PC-9 (cell line): ENCODE data around the gene NTNG1. TPM values are rescaled to one million over a fixed set of nuclear protein-coding genes. Genes with fewer than 3 reads are reported as not detected.

Experiments used
- BruUV-seq: library from RNA; stranded (reverse); fragments of 400-500 nt; replicated peaks from 2 replicates; lab custom pipeline; 2021; lab: Mats Ljungman, UMichigan
- CTCF ChIA-PET: fragments of 300-600 bp; sonication (Branson Sonifier 250); formaldehyde crosslinking; loops from one replicate; lab custom pipeline; 2022; ENCODE audit warnings: antibody characterized with exemption; lab: Charles Lee
- POLR2A ChIA-PET: fragments of 300-600 bp; sonication (Branson Sonifier 250); formaldehyde crosslinking; loops from one replicate; lab custom pipeline; 2022; ENCODE audit warnings: antibody characterized with exemption; ENCODE audit not compliant: unreplicated experiment; lab: Charles Lee
- DNase-seq, 2 experiments: peaks; one replicate each; pipeline versions ENCODE4 v3.0.0 to v3.0.0-alpha.2; 2015 to 2022; ENCODE audit warnings: mixed read lengths in 1 of 2
- H2AFZ ChIP-seq: fragments of 200-600 bp; sonication (generic); 2 replicates; pipeline ENCODE4 v1.8.1; 2017; ENCODE audit warnings: antibody characterized with exemption
- H3F3A ChIP-seq: fragments of 200-600 bp; sonication (generic); 2 replicates; pipeline ENCODE4 v1.8.1; 2017; ENCODE audit warnings: antibody characterized with exemption, mild to moderate bottlenecking, low read depth; ENCODE audit not compliant: insufficient read depth
- H3K27ac ChIP-seq: fragments of 200-600 bp; sonication (generic); 2 replicates; pipeline ENCODE4 v1.6.1; 2016; ENCODE audit warnings: mixed run types
- H3K27me3 ChIP-seq: fragments of 200-600 bp; sonication (generic); 2 replicates; pipeline ENCODE4 v1.6.1; 2016; ENCODE audit warnings: low read depth, mixed run types; ENCODE audit not compliant: insufficient read depth
- H3K36me3 ChIP-seq: fragments of 200-600 bp; sonication (generic); 2 replicates; pipeline ENCODE4 v1.6.1; 2016; ENCODE audit warnings: low read depth, mixed run types
- H3K4me1 ChIP-seq: fragments of 200-600 bp; sonication (generic); replicated peaks from 2 replicates; pipeline ENCODE4 v1.6.1; 2016; ENCODE audit warnings: mixed run types; ENCODE audit not compliant: insufficient read depth
- H3K4me2 ChIP-seq: fragments of 200-600 bp; sonication (generic); 2 replicates; pipeline ENCODE4 v1.6.1; 2017; ENCODE audit warnings: mixed run types
- H3K4me3 ChIP-seq: fragments of 200-600 bp; sonication (generic); 2 replicates; pipeline ENCODE4 v1.6.1; 2016; ENCODE audit warnings: mixed run types
- H3K79me2 ChIP-seq: fragments of 200-600 bp; sonication (generic); 2 replicates; pipeline ENCODE4 v1.6.1; 2017; ENCODE audit warnings: low read depth, mixed run types
- H3K9me2 ChIP-seq: fragments of 200-600 bp; sonication (generic); 2 replicates; pipeline ENCODE4 v1.8.1; 2017; ENCODE audit warnings: mild to moderate bottlenecking; ENCODE audit not compliant: insufficient read depth
- H3K9me3 ChIP-seq: fragments of 200-600 bp; sonication (generic); 2 replicates; pipeline ENCODE4 v1.8.1; 2016; ENCODE audit warnings: low read depth; ENCODE audit not compliant: insufficient read depth
- H4K20me1 ChIP-seq: fragments of 200-600 bp; sonication (generic); 2 replicates; pipeline ENCODE4 v1.8.1; 2017; ENCODE audit not compliant: insufficient read depth
- EZH2 ChIP-seq: fragments of 200-600 bp; sonication (generic); IDR thresholded peaks from 2 replicates; pipeline ENCODE4 v1.8.0; 2017; ENCODE audit warnings: antibody characterized with exemption, low read depth
- intact Hi-C: fragments of 100-400 bp; cut with micrococcal nuclease; formaldehyde crosslinking; loops from one replicate; pipeline ENCODE4 v1.10.0; 2022; ENCODE audit not compliant: unreplicated experiment
- total RNA-seq: library from RNA; stranded (reverse); gene quantifications from 2 replicates; pipeline ENCODE4 v1.2.3, GENCODE V29; 2021
- TF ChIP-seq, protein P1 (sequence below): fragments of 200-600 bp; sonication (generic); conservative IDR thresholded peaks from 2 replicates; pipeline ENCODE4 v1.6.1; 2017; ENCODE audit warnings: mixed run types, antibody characterized with exemption, mild to moderate bottlenecking, moderate library complexity

The NTNG1 gene
- total RNA-seq, 1 experiment from 2014 or later: not detected

DNA sequence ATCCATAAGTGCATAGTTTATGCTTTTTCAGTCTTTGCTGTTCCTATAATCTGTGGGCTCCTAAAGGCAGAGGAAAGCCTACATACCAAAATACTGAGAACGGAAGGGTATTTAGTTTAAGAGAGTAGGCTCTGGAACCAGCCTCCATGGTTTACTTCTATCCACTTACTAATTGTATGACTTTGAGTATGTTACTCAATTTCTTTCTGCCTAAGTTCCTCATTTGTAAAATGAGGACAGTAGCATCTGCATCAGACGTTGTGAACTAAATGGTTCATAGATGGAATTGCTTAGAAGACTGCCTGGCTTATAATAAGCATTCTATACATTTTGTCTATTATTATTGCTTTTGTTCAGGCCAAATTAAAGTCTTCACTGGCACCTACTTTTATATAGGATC lies 111.0 kb downstream of the NTNG1 start:
- intact Hi-C loops: no loop called here
- H3K4me2 ChIP-seq: no peak overlapping the region
- CTCF ChIA-PET: no interaction called here
- no peaks in the 10 kb centered on the region for H3F3A ChIP-seq
- no peak overlapping the region for H3K4me3 ChIP-seq
- no peaks in the 10 kb centered on the region for H4K20me1 ChIP-seq
- no peak overlapping the region for H2AFZ ChIP-seq
- H3K9me2 ChIP-seq: no peaks in the 10 kb centered on the region
- no peaks in the 10 kb centered on the region for H3K9me3 ChIP-seq
- BruUV-seq: no TSS peak
- POLR2A ChIA-PET: no interaction called here
- no peaks in the 10 kb centered on the region for H3K36me3 ChIP-seq
- TF ChIP-seq, protein P1, sequence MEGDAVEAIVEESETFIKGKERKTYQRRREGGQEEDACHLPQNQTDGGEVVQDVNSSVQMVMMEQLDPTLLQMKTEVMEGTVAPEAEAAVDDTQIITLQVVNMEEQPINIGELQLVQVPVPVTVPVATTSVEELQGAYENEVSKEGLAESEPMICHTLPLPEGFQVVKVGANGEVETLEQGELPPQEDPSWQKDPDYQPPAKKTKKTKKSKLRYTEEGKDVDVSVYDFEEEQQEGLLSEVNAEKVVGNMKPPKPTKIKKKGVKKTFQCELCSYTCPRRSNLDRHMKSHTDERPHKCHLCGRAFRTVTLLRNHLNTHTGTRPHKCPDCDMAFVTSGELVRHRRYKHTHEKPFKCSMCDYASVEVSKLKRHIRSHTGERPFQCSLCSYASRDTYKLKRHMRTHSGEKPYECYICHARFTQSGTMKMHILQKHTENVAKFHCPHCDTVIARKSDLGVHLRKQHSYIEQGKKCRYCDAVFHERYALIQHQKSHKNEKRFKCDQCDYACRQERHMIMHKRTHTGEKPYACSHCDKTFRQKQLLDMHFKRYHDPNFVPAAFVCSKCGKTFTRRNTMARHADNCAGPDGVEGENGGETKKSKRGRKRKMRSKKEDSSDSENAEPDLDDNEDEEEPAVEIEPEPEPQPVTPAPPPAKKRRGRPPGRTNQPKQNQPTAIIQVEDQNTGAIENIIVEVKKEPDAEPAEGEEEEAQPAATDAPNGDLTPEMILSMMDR: no peak
- no peak for TF ChIP-seq EZH2
- no peaks in the 10 kb centered on the region for H3K4me1 ChIP-seq
- H3K27ac ChIP-seq: no peak overlapping the region
- H3K27me3 ChIP-seq: no peaks in the 10 kb centered on the region
- H3K79me2 ChIP-seq: no peaks in the 10 kb centered on the region
- no peak for DNase-seq

DNA sequence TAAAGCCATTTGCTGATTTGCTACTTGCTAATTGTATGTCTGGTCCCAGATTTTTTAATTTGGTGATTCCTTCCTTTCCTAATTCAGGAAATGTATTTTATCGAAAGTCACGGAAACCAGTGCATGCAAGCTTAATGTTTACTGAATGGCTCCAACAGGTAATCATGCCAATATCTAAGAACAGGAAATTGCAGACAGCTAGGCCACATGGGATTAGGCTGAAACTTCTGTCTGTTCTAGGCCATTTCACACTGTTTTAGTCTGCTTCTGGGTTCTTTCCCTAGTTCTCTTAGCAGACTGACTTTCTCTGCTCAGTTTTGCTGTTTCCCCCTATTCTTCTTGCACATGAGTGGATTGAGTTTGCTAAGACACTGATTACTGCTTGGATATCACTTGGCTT lies 111.4 kb downstream of the NTNG1 start:
- Histone ChIP-seq H3K36me3 (no peaks in the 10 kb centered on the region), H4K20me1 (no peaks in the 10 kb centered on the region), H3K4me1 (no peaks in the 10 kb centered on the region), H3K4me2 (no peak overlapping the region), H3K9me3 (no peaks in the 10 kb centered on the region), H2AFZ (no peak overlapping the region), H3K4me3 (no peak overlapping the region), H3K27me3 (no peaks in the 10 kb centered on the region), H3K79me2 (no peaks in the 10 kb centered on the region), H3K9me2 (no peaks in the 10 kb centered on the region), H3K27ac (no peak overlapping the region), H3F3A (no peaks in the 10 kb centered on the region)
- CTCF ChIA-PET: no interaction called here
- no TSS peak for BruUV-seq
- TF ChIP-seq, protein P1: no peak
- no peak for TF ChIP-seq EZH2
- POLR2A ChIA-PET: no interaction called here
- DNase-seq: no peak
- intact Hi-C loops: no loop called here

DNA sequence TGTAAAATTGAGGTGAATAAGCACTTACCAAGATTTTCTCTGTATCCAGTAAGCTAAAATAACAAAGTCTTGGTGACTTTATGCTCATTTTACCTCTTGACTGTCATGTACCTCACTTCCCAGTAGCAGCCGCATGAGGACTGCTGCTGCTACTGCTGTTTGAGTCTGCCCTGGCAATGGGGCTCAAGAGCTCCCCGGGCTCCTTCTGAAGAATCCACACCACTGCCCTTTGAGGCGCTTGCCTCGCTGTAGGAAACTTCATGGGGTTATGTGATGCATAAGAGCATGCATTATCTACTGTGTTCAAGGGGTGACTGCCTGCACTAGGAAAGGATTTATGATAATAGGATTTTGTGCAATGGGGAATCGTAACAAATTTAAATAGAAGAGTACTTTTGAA lies 113.5 kb downstream of the NTNG1 start:
- DNase-seq: no peak
- H3K27ac ChIP-seq: no peak overlapping the region
- H3K9me2 ChIP-seq: no peaks in the 10 kb centered on the region
- no peak overlapping the region for H3K4me3 ChIP-seq
- intact Hi-C loops: no loop called here
- ChIA-PET POLR2A (no interaction called here), CTCF (no interaction called here)
- TF ChIP-seq, protein P1: no peak
- TF ChIP-seq EZH2: no peak
- H2AFZ ChIP-seq: no peak overlapping the region
- BruUV-seq: no TSS peak
- no peaks in the 10 kb centered on the region for H3K27me3 ChIP-seq
- H3K79me2 ChIP-seq: no peaks in the 10 kb centered on the region
- H3K4me2 ChIP-seq: no peak overlapping the region
- no peaks in the 10 kb centered on the region for H3K36me3 ChIP-seq
- H3K9me3 ChIP-seq: no peaks in the 10 kb centered on the region
- no peaks in the 10 kb centered on the region for H3F3A ChIP-seq
- no peaks in the 10 kb centered on the region for H4K20me1 ChIP-seq
- H3K4me1 ChIP-seq: no peaks in the 10 kb centered on the region
